ENCODE measurements around the gene ZNF33B. TPM values are rescaled to one million over a fixed set of nuclear protein-coding genes. Genes with fewer than 3 reads are reported as not detected.
"Not testable (repeated sequence)": the region's sequence is repeated elsewhere in the genome, so short reads cannot be mapped to it uniquely, and the experiment has no call there.

Gene ZNF33B
- polyA plus RNA-seq, 3 donors = 46.9 to 51.9 (median 49.6) TPM

DNA sequence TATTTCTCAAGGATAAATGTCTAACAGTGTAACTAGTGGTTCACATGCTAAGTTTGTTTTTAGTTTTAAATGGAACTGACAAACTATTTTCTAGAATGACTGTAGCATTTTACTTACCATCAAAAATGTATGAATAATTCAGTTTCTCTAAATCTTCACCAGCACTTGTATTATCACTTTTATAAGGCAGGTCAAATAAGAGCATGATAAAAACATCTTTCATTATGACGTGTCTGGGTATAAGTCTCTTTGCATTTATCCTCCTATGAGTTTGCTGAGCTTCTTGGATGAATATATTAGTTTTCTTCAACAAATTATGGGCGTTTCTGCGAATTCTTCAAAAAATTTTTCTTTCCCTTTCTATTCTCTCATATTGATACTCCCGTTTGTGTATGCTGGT, 19.9 kb downstream of the ZNF33B start:
- no peak for DNase-seq (ENCODE audit: low read depth in 3 of 3, low spot score in 2 of 3)

DNA sequence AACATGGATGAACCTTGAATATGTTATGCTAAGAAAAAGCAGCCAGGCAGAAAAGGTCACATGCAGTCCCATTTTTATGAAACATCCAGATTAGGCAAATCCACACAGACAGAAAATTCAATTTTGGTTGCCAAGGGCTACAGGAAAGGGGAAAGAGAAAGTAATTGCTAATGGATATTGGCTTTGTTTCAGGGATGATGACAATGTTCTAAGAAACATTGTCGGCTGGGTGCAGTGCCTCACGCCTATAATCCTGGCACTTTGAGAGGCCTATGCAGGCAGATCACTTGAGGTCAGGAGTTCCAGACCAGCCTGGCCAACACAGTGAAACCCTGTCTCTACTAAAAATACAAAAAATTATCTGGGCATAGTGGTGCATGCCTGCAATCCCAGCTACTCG, 23.0 kb downstream of the ZNF33B start:
- no peak for DNase-seq (ENCODE audit: low read depth in 3 of 3, low spot score in 2 of 3)

DNA sequence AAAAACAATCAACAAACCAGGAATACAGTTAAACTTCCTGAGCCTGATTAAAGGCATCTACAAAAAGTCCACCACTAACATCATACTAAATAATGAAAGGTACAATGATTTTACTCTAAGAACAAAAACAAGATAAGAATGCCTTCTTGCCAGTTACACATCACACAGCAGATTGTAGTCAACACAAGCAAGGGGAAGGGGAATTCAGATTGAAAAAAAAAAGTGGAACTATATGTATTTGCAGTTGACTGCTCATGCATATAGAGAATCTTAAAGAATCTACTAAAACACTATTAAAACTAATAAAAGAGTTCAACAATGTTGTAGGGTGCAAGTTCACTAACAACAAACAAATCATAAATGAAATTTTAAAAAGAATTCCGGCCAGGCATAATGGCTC, 28.5 kb downstream of the ZNF33B start:
- DNase-seq (ENCODE audit: low read depth in 3 of 3, low spot score in 2 of 3) = no peak

DNA sequence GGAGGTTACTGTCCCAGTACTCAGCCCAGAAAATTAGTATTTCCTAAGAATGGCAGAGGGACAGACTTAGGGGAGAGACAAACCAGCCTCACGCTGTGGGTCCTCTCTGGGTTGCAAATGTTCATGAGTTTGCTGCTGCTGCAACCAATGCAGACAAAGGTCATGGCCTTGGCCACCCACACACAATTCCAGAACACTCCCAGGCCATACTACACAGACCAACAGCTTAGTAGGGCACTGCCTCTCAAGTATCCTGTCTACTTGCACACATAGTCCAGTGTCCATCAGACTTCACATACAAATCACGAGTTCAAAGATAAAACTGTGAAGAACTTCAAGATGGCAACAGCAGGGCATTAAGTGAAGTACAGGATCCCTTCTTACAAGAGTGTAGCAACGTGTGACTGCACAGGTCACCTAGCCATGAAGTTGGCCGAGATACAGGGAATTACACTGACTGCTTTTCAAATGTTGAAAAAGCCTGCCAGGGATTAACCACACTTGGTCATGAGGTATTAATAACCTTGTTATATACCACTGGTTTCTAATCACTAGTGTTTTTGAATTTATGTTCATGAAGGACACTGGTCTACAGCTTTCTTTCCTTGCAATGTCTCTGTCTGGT, 40.0 kb downstream of the ZNF33B start:
- no peak for DNase-seq (ENCODE audit: low read depth in 3 of 3, low spot score in 2 of 3)

DNA sequence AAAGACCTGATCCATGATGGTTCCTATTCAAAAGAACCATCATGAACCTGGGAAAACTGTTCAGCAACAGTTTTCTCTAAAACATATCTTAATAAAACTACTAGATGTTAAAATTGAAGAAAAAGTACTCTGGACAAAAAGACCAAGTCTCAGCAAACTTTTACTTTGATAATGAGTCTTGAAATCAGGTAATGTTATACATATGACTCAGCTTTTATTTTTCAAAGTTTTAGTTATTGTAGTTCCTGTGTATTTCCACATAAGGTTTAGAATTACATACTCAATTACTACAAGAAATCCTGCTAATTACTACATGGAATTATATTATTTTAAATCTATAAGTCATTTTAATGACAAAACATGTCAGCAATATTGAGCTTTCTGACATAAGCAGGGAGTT, 42.2 kb downstream of the ZNF33B start:
- no peak for DNase-seq (ENCODE audit: low read depth in 3 of 3, low spot score in 2 of 3)

DNA sequence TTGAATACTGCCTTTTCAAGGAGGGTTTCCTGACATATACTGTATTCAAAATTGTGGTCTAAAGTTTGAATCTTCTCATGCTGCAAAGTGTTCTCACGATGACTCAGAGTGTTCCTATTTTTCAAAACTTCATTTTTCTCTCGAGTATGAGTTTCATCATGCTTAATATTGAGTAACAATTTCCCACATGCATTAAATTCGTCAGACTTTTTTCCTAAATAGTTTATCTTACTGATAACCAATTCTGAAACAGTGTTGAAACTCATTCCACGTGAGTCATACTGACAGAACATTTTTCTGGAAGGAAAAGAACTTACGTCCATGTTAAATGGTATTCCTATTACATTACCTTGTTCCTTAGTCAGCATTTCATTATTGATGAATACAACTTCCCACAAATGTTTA, 44.1 kb downstream of the ZNF33B start:
- DNase-seq (ENCODE audit: low read depth in 3 of 3, low spot score in 2 of 3) = no peak

DNA sequence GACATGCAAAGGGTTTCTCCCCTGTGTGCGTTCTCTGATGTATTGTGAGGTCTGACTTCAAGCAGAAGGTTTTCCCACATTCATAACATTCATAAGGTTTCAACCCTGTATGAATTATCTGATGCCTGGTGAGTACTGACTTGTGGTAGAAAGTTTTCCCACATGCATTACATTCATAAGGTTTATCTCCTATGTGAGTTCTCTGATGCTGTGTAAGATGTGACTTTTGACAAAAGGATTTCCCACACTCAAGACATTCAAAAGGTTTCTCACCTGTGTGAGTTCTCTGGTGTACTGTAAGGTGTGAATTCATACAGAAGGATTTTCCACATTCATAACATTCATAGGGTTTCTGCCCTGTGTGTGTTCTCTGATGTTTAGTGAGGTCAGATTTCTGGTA, 45.1 kb downstream of the ZNF33B start:
- no peak for DNase-seq (ENCODE audit: low read depth in 3 of 3, low spot score in 2 of 3)

DNA sequence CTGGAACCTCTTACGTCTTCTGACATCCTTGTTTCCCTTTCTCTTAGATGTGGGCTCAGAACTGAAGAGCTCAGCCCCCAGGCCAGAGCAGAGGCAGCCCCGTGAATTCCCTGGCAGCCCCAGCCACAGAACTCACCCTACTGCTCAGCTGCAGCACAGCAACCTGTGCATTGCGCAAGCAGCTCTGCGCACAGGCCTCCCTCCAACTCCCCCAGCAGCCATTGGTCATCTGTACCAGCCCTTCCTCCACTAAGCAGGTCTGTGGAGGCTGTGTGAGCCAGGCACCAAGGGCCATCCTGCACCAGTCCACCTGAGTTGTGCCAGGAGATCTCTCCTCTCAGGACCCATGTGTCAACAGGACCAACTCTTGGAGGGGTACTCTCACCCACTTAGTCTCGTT, 54.5 kb downstream of the ZNF33B start:
- no peak for DNase-seq (ENCODE audit: low read depth in 3 of 3, low spot score in 2 of 3)

DNA sequence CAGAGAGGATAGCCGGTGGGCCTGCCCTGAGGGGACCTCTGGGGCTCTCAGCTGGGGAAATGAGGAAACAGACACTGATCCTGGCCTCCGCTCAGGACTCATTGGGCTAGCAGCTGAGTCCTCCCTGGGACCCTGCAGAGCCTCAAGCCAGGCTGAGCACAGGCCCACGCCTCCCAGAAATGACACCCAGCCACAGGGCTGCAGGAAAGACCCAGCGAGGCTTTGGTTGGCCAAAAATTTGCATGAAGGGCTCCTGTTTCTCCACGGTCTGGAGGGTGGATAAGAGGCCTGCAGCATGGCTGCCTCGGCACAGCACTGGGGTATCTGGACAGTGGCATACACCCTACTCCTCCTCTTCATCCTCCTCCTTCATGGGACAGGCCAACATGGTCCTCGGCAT, 60.4 kb downstream of the ZNF33B start:
- no peak for DNase-seq (ENCODE audit: low read depth in 3 of 3, low spot score in 2 of 3)

DNA sequence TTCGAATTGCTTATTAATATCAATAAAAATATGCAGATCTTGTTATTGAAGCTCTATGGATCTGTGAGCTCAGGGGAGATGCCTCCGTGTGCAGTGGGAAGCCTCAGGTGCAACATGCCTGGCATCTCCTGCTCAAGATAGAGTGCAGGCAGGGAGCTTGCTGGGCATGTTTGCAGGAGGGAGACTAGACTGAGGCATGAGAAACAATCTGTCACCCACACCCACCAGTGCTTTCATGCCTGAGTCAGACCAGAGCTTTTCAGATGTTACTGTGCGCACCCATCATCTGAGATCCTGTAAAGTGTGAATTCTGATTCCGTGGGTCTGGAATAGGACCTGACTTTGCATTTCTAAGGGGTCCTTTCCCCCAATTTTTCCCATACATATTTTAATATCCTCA, 62.0 kb downstream of the ZNF33B start:
- DNase-seq (ENCODE audit: low read depth in 3 of 3, low spot score in 2 of 3) = no peak

DNA sequence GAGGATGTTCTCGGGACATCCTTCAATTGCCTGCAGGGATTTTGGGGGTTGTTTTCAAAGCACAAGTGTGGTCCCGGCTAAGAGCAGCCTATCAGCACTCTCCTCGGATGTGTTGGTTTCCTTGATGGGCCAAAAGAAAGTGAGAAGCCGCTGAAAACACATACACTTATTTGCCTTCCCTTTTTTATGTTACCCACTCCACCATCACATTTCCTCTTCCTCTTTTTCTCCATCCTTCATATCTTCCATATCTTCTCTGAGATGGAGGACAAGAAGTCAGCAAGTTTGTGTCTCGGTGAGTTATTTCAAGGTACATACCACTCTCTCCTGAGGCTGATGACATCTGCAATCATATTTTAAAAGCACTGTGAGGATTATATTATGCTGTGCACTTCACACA, 64.0 kb downstream of the ZNF33B start:
- DNase-seq (ENCODE audit: low read depth in 3 of 3, low spot score in 2 of 3) = no peak

DNA sequence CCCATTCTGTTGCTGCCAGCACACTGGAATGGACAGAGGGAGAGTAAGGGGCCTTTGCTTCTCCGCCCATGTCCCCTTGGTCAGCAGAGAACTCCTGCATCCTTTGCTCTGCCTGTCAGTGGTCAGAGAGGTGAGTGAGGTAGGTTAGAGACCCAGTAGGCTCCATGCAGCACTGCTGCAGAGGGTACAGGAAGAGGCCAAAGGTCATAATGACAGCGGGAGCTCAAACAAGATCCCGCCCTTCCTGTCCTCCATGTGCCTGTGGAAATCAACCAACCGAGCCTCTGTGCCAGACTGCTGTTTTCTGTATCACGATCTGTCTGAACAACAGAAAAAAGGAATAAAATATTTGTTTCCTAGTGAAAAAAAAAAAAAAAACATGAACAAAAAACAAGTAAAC, 81.4 kb downstream of the ZNF33B start:
- DNase-seq (ENCODE audit: low read depth in 3 of 3, low spot score in 2 of 3) = no peak

DNA sequence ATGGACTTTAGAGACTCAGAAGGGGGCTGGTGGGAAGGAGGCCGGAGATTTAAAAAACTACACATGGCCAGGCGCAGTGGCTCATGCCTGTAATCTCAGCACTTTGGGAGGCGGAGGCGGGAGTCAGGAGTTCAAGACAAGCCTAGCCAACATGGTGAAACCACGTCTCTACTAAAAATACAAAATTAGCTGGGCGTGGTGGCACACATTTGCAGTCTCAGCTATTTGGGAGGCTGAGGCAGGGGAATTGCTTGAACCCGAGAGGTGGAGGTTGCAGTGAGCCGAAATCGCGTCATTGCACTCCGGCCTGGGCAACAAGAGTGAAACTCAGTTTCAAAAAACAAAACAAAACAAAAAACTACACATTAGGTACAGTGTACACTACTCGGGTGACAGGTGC, 84.8 kb downstream of the ZNF33B start:
- DNase-seq (ENCODE audit: low read depth in 3 of 3, low spot score in 2 of 3) = not testable (repeated sequence)

DNA sequence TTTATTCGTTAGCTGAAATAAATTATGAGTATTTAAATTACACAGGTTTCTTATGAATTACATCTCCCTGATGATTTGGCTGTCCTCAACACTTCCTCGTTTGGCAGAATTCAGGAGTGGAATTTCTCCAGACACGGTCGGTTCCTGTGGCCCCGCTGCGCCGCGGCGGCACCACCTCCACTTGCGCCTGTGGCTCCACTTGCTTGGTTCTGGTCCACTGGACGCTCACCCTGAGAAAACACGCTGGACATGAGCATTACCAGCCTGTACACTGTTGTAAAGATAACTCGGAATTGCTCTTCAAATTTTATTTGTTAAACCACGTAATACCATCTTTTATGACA, 85.3 kb downstream of the ZNF33B start:
- no peak for DNase-seq (ENCODE audit: low read depth in 3 of 3, low spot score in 2 of 3)

DNA sequence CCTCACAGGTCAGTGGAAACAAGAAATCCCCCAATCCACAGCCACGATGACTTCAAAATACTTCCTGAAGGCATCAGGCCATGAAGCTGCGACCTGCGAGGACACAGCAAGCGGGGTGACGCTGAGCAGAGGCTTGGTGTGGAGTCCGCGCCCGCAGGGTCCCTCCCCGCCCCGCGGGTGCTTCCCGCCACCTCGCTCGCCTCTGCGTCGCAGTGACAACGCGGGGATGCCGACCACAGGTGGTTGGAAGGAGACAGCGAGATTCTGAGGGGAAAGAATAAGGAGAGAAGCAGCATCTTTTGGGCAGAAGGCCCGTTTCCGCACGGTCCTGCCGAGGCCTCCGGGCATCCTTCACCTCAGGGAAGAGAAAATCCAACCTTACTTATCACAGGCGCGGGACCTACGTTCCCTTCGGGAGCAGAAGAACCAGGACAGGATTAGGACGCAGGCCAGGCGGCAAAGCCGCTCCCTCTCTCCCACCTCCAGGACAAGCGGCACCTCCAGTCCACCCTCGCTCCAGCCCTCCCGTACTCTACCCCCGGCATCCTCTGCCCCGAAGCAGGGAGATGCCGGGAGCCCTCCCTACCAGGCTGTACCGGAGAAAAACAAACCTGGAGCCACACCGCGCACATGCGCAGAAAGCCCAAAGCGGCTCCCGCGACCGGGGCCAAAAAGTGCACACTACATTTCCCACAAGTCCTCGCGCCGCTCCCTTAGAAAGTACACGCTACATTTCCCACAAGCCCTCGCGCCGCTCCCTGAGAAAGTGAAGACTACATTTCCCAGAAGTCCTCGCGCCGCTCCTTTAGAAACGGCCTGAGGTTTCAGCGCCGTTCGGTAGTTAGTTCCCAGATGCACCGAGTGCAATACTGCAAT, 85.9 kb downstream of the ZNF33B start:
- DNase-seq (ENCODE audit: low read depth in 3 of 3, low spot score in 2 of 3) = peak; percentile 91 to 97 (median 96)

DNA sequence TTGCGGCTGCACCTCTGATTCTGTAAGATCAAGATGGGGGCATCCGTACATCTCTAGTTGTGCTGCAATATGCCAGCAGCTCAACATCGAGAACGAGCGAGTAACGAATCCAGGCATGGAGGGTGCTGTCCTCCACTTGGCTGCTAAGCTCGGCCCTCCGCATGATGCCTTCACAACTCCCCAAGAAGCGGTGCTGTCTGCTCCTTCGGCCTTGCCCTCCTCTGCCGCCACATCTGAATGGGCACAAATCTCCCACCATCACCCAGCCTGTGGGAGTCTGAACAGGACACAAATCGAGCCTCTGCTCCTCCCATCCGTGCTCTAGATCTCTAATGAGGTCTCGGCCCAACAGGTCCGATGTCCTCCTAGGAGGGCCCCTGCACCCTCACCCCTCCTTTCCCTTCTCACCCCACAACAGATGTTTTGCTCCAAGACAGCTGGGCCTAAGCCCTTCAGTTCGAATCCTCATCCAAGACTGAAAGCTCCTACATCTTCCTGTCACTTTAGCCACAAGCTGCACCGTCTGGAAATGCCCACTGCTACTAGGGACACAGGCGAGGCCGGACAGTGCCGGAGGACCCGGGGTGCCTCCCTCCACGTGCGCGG, 86.7 kb downstream of the ZNF33B start:
- no peak for DNase-seq (ENCODE audit: low read depth in 3 of 3, low spot score in 2 of 3)

DNA sequence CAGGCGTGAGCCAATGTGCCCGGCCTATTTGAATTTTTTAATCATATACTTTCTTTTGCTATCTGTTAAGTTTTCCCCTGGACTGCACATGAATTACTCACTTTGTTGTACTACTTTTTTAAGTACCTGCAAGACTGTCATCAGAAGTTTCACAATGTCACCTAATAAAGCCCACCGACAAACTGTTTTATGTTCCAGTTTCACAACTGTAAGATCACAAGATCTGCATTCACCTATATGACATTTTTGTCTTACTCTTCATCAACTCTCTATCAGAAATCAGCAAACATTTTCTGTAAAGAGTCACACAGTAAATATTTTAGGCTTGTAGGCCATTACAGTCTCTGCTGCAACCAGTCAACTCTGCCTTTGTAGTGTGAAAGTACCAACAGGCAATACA, 88.5 kb downstream of the ZNF33B start:
- DNase-seq (ENCODE audit: low read depth in 3 of 3, low spot score in 2 of 3) = no peak

DNA sequence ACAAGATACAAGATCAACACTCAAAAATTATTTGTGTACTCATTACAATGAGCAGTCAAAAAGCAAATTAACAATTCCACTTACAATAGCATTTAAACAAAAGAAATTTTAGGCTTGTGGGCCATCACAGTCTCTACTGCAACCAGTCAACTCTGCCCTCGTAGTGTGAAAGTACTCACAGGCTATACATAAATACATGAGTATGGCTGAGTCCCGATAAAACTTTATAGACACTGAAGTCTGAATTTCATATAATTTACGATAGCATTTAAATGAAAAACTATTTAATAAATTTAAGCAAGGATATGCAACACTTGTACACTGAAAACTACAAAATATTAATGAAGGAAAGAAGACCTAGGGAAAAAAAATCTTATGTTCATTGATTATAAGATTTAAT, 90.1 kb downstream of the ZNF33B start:
- DNase-seq (ENCODE audit: low read depth in 3 of 3, low spot score in 2 of 3) = no peak

DNA sequence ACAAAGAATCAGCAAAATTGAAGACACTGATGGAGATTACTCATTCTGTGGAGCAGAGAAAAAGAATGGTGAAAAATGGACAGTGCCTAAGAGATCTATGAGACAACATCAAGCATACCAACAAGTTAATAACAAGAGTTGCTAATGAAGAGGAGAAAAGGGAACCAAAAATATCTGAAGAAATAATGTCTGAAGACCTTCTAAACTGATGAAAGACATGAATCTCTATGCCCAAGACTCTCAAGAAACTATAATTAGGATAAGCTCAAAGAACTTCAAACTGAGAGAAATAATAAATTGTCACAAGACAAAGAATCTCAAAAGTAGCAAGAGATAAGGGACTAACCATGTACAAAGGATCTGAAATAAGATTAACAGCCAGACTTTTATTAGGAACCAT, 93.4 kb downstream of the ZNF33B start:
- no peak for DNase-seq (ENCODE audit: low read depth in 3 of 3, low spot score in 2 of 3)

DNA sequence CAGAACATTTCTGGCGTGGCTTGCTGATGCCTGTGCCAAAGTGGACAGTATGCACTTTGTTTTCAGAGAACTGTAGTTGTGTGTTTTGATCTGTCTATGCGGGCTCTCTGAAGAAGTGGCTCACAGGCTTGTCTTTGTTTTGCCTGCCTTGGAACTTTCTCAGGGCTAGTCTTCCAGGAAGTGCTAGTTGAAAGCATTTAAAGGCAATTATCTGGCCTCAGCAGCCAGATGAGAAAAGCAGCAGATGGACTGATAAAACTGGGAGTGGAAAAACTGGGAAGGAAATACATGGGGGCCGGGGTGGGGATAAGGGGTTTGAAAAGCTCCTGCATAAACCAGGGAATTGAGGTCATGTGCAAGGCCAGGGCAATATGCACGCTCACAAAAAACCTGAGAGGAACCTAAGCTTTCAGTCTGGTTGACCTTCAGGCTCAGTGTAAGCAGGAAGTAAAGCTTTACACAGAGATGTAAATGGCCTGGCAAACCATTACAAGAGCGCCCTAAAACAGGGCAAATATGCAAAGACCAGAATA, 94.5 kb downstream of the ZNF33B start:
- no peak for DNase-seq (ENCODE audit: low read depth in 3 of 3, low spot score in 2 of 3)
